ENCODE results near the gene OR6C68.
"Not testable (repeated sequence)": the region's sequence is repeated elsewhere in the genome, so short reads cannot be mapped to it uniquely, and the experiment has no call there.

Gene OR6C68

DNA sequence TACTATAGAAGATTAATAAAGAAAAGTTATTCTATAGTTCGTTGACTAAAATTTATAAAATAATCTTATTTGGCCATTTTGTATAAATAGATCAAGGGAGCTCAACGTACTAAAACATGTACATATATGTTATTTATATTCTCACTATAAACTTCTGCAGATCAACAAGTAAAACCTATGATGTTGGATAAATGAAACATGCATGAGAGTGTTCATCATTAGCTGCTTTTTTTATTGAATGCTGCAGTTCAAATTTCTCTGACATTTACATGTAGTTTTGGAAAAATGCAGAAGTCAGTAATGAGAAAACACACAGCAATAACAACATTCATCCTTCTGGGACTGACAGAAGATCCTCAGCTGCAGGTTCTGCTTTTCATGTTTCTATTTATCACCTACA is at the start of gene OR6C68:
Gene OR6C68, plus strand, starts transcription at position 301 of the 400 bp plus-strand sequence. Its CDS starts 0 bp downstream, at position 301.
- FAIRE-seq, result no peak
- DNase-seq (ENCODE audit: low spot score), result no peak

- FAIRE-seq, result no peak
- DNase-seq (ENCODE audit: low spot score), result no peak
Observed at GRCh38 chr12:55443776-55444175, 48.4 kb upstream of the OR6C68 start, which contains the start of gene OR6C2. Gene OR6C2 (plus strand): TSS chr12:55444076. CDS start chr12:55452214, 8,138 bp downstream.

- DNase-seq (ENCODE audit: low spot score) (no peak), FAIRE-seq (no peak)
Observed at GRCh38 chr12:55445357-55445756, 46.8 kb upstream of the OR6C68 start.

- DNase-seq (ENCODE audit: low spot score) (no peak), FAIRE-seq (no peak)
Observed at GRCh38 chr12:55446326-55446725, 45.9 kb upstream of the OR6C68 start.

DNA sequence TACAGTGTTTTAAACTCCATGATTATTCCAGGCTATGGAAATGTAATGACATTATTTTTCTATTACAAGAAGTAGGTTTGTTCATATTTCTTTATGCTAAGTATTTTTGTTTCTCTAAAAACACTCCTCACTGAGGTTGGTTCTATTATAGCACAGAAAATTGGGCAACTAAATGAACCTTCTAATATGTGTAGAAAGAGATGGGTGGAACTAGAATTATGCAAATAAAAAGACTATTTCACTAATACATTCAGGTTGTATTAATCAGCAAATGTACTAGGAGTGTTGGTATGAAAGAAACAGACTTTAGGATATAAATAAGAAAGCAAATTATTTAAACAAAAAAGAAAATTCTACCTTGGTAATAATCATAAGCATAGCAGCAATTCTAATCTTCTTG is 43.4 kb upstream of the OR6C68 start:
- FAIRE-seq (no peak), DNase-seq (ENCODE audit: low spot score) (no peak)

GRCh38 chr12:55464926-55465325 is 27.3 kb upstream of the OR6C68 start:
- not testable (repeated sequence) for FAIRE-seq; DNase-seq (ENCODE audit: low spot score)

- no peak for DNase-seq (ENCODE audit: low spot score)
- FAIRE-seq, result no peak
Observed at GRCh38 chr12:55467836-55468235, 24.3 kb upstream of the OR6C68 start.

DNA sequence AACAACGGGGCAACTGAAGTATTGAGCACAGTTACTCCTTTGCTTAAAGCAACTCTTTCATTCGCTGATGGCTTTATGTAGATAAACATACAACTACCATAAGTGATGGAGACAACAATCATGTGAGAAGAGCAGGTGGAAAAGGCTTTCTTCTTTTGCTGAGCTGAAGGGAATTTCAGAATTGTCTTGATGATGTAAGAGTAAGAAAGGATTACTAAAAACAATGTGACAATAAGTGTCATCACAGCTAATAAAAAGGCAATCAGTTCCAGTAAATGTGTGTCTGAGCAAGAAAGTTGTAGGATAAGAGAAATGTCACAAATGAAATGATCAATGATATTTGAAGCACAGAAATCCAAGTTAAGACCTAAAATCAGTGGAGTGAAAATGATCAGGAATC is 22.9 kb upstream of the OR6C68 start:
- no peak for DNase-seq (ENCODE audit: low spot score)
- FAIRE-seq, result no peak

DNA sequence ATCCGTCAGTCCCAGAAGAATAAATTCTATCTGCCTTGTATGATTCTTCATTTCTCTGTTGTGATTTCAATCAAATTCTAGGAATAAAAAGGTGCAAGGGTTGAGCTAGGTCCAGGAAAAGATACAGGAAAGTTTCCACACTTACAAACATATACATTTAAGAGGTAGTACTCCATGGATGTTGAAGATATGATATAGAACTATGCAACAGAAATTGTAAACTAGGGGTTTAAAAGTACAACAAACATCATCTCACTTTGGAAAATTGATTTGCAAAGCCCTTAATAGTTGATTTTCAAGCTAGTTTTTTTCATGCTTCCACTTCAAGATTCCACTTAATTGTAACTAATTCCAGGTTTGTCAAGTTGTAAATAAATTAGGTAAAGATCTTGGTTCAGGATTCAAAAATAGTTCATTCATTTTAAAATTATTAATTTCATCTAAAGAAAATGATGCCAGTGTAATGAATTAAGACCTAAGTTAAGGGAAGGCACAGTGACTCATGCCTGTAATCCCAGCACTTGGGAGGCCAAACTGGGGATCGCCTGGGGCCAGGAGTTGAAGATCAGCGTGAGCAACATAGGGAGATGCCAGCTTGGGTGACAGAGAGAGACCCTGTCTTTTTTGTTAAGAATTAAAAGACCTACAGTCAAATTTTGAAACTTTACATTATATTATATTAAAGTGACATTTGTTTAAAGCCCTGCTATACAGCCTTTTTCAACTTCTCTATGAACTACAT is 21.9 kb upstream of the OR6C68 start, which contains the start of gene OR6C70:
Gene OR6C70, minus strand, starts transcription at position 51 of the 742 bp plus-strand sequence. Its CDS starts 0 bp downstream, at position 51.
- FAIRE-seq (no peak), DNase-seq (ENCODE audit: low spot score) (no peak)

GRCh38 chr12:55472264-55472663 is 19.9 kb upstream of the OR6C68 start:
- no peak for FAIRE-seq

DNA sequence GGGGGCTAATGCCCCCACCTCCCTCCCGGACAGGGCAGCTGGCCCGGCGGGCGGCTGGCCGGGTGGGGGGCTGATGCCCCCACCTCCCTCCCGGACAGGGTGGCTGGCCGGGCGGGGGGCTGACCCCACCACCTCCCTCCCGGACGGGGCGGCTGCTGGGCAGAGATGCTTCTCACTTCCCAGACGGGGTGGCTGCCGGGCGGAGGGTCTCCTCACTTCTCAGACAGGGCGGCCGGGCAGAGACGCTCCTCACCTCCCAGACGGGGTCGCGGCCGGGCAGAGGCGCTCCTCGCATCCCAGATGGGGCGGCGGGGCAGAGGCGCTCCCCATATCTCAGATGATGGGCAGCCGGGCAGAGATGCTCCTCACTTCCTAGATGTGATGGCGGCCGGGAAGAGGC is 13.0 kb upstream of the OR6C68 start:
- not testable (repeated sequence) for DNase-seq (ENCODE audit: low spot score); FAIRE-seq

More at GRCh38 chr12:55472264-55472663, 19.9 kb upstream of the OR6C68 start:
- no peak for DNase-seq (ENCODE audit: low spot score)

DNA sequence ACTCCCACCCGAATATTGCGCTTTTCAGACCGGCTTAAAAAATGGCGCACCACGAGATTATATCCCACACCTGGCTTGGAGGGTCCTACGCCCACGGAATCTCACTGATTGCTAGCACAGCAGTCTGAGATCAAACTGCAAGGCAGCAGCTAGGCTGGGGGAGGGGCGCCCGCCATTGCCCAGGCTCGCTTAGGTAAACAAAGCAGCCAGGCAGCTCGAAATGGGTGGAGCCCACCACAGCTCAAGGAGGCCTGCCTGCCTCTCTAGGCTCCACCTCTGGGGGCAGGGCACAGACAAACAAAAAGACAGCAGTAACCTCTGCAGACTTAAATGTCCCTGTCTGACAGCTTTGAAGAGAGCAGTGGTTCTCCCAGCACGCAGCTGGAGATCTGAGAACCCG is 7.9 kb upstream of the OR6C68 start:
- not testable (repeated sequence) for FAIRE-seq

DNA sequence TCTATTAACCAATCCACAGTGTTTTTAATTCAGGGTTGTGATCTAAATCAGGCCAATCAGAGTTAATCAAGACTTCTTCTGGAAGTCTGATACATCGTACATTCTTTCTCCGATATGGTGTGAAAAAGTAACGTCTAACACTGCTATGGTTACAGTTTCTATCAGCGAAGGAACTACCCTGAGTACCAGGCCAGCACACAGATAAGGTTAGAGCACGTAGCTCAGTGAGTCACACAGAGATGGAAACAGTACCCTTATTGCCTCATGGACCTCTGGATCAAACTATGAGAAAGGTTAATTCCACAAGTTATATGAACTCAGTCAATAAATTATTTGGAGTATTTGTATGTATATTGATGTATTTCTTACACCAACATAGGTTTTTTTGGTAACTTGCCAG is 3.3 kb downstream of the OR6C68 start:
- FAIRE-seq (no peak), DNase-seq (ENCODE audit: low spot score) (no peak)

More for the DNA sequence above, 7.9 kb upstream of the OR6C68 start:
- not testable (repeated sequence) for DNase-seq (ENCODE audit: low spot score)

GRCh38 chr12:55499231-55499630 is 7.1 kb downstream of the OR6C68 start:
- DNase-seq (ENCODE audit: low spot score) (no peak), FAIRE-seq (no peak)

DNA sequence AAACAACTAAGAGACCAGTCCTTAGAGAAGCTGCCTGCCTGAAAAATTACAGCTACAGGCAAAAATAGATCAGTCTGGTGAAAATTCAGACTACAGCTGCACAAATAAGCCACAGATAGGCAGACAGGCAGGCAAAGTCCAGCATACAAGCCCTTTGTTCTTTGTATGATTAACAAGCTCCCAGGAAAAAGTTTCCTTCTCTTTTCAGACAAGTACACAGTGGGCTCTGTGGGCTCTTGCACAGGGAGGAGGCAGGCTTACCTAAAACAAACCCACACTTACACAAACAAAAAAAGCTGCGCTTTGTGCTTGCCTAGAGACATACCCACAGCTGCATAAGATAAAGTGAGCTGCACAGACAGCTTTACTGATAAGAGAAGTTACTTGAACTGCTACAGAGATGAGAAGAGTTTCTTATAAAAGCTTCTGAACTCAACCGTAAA is 7.7 kb downstream of the OR6C68 start:
- FAIRE-seq, result no peak
- DNase-seq (ENCODE audit: low spot score), result no peak

DNA sequence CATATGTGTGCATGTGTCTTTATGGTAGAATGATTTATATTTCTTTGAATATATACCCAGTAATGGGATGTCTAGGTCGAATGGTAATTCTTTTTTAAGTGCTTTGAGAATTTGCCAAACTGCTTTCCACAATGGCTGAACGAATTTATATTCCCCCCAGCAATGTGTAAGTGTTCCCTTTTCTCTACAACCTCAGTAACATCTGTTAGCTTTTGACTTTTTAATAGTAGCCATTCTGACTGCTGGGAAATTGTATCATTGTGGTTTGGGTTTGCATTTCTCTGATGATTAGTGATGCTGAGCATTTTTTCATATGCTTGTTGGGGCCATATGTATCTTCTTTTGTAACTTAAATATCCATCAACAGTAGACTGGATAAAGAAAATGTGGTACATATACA is 9.4 kb downstream of the OR6C68 start:
- no peak for DNase-seq (ENCODE audit: low spot score)

GRCh38 chr12:55515696-55516095 is 23.5 kb downstream of the OR6C68 start:
- no peak for DNase-seq (ENCODE audit: low spot score)
- no peak for FAIRE-seq

More for the DNA sequence above, 9.4 kb downstream of the OR6C68 start:
- FAIRE-seq, result no peak

- DNase-seq (ENCODE audit: low spot score), result no peak
- FAIRE-seq, result no peak
Observed at GRCh38 chr12:55516391-55516790, 24.2 kb downstream of the OR6C68 start.
